Measurements from ENCODE around the gene PTGES3L. TPM values are rescaled to one million over a fixed set of nuclear protein-coding genes. Genes with fewer than 3 reads are reported as not detected.

Gene PTGES3L
- total and polyA plus RNA-seq, 2 of the 13 experiments (the other 11 are each of a cell fraction or from before 2014, with no cell fraction given): 1.2 to 2.9 TPM

- TF ChIP-seq ZSCAN22 (CRISPR knock-in tag; IDR thresholded peaks at IDR 0.05): no peak
- TF ChIP-seq ZNF331 (CRISPR knock-in tag; IDR thresholded peaks at IDR 0.05): peak; percentile 79; the same call in 1 of the 2 replicates
- TF ChIP-seq HMGXB3 (CRISPR knock-in tag; IDR thresholded peaks at IDR 0.05; ENCODE audit: borderline replicate concordance): no peak; the same call in 1 of the 2 replicates
- TF ChIP-seq ZFP36 (IDR thresholded peaks at IDR 0.05; ENCODE audit: borderline replicate concordance, low read depth, low read length, partially characterized antibody): no peak
- no peak for TF ChIP-seq ZNF317 (CRISPR knock-in tag; IDR thresholded peaks at IDR 0.05)
- TF ChIP-seq, protein P1, sequence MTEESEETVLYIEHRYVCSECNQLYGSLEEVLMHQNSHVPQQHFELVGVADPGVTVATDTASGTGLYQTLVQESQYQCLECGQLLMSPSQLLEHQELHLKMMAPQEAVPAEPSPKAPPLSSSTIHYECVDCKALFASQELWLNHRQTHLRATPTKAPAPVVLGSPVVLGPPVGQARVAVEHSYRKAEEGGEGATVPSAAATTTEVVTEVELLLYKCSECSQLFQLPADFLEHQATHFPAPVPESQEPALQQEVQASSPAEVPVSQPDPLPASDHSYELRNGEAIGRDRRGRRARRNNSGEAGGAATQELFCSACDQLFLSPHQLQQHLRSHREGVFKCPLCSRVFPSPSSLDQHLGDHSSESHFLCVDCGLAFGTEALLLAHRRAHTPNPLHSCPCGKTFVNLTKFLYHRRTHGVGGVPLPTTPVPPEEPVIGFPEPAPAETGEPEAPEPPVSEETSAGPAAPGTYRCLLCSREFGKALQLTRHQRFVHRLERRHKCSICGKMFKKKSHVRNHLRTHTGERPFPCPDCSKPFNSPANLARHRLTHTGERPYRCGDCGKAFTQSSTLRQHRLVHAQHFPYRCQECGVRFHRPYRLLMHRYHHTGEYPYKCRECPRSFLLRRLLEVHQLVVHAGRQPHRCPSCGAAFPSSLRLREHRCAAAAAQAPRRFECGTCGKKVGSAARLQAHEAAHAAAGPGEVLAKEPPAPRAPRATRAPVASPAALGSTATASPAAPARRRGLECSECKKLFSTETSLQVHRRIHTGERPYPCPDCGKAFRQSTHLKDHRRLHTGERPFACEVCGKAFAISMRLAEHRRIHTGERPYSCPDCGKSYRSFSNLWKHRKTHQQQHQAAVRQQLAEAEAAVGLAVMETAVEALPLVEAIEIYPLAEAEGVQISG (CRISPR knock-in tag; IDR thresholded peaks at IDR 0.05): peak; percentile 17; the same call in 1 of the 2 replicates
- peak; percentile 63 for TF ChIP-seq CEBPG (CRISPR knock-in tag; IDR thresholded peaks at IDR 0.05)
- TF ChIP-seq BRCA1 (CRISPR knock-in tag; IDR thresholded peaks at IDR 0.05): no peak
- TF ChIP-seq, protein P2, sequence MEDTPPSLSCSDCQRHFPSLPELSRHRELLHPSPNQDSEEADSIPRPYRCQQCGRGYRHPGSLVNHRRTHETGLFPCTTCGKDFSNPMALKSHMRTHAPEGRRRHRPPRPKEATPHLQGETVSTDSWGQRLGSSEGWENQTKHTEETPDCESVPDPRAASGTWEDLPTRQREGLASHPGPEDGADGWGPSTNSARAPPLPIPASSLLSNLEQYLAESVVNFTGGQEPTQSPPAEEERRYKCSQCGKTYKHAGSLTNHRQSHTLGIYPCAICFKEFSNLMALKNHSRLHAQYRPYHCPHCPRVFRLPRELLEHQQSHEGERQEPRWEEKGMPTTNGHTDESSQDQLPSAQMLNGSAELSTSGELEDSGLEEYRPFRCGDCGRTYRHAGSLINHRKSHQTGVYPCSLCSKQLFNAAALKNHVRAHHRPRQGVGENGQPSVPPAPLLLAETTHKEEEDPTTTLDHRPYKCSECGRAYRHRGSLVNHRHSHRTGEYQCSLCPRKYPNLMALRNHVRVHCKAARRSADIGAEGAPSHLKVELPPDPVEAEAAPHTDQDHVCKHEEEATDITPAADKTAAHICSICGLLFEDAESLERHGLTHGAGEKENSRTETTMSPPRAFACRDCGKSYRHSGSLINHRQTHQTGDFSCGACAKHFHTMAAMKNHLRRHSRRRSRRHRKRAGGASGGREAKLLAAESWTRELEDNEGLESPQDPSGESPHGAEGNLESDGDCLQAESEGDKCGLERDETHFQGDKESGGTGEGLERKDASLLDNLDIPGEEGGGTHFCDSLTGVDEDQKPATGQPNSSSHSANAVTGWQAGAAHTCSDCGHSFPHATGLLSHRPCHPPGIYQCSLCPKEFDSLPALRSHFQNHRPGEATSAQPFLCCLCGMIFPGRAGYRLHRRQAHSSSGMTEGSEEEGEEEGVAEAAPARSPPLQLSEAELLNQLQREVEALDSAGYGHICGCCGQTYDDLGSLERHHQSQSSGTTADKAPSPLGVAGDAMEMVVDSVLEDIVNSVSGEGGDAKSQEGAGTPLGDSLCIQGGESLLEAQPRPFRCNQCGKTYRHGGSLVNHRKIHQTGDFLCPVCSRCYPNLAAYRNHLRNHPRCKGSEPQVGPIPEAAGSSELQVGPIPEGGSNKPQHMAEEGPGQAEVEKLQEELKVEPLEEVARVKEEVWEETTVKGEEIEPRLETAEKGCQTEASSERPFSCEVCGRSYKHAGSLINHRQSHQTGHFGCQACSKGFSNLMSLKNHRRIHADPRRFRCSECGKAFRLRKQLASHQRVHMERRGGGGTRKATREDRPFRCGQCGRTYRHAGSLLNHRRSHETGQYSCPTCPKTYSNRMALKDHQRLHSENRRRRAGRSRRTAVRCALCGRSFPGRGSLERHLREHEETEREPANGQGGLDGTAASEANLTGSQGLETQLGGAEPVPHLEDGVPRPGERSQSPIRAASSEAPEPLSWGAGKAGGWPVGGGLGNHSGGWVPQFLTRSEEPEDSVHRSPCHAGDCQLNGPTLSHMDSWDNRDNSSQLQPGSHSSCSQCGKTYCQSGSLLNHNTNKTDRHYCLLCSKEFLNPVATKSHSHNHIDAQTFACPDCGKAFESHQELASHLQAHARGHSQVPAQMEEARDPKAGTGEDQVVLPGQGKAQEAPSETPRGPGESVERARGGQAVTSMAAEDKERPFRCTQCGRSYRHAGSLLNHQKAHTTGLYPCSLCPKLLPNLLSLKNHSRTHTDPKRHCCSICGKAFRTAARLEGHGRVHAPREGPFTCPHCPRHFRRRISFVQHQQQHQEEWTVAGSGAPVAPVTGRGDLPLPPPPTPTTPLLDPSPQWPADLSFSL (CRISPR knock-in tag; IDR thresholded peaks at IDR 0.05): no peak
- TF ChIP-seq, protein P3, sequence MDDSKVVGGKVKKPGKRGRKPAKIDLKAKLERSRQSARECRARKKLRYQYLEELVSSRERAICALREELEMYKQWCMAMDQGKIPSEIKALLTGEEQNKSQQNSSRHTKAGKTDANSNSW (CRISPR knock-in tag; IDR thresholded peaks at IDR 0.05; ENCODE audit: borderline replicate concordance): no peak
- peak; percentile 96; the same call in 1 of the 2 replicates for TF ChIP-seq ZSCAN9 (CRISPR knock-in tag; IDR thresholded peaks at IDR 0.05; ENCODE audit: borderline replicate concordance)
- no peak for TF ChIP-seq MXD1 (CRISPR knock-in tag; IDR thresholded peaks at IDR 0.05)
- no peak for TF ChIP-seq BATF2 (CRISPR knock-in tag; IDR thresholded peaks at IDR 0.05)
- no peak for TF ChIP-seq ELF4 (CRISPR knock-in tag; IDR thresholded peaks at IDR 0.05; ENCODE audit: borderline replicate concordance)
These were observed 30.9 kb upstream of the PTGES3L start (continued) for GRCh38 chr17:43010667-43011308.

Data from HepG2 (cell line).